OCI-LY3 (cell line): ENCODE results near the gene FRYL.
"Not testable (repeated sequence)": the region's sequence is repeated elsewhere in the genome, so short reads cannot be mapped to it uniquely, and the experiment has no call there.

Experiments used
- H2AFZ ChIP-seq: fragments of 200-600, 300-600 bp; shearing (Covaris generic); 2 replicates; pipeline ENCODE4 v1.6.0; 2014; ENCODE audit warnings: antibody characterized with exemption, low read depth, low read length
- H3K27ac ChIP-seq: fragments of 200-600, 300-600 bp; sonication (generic); 2 replicates; pipeline ENCODE4 v1.5.1; 2014; ENCODE audit warnings: mild to moderate bottlenecking, low read length, moderate library complexity, mixed read lengths
- H3K27me3 ChIP-seq: fragments of 200-600, 300-600 bp; sonication (generic); 2 replicates; pipeline ENCODE4 v1.6.1; 2014; ENCODE audit warnings: low read depth, low read length, mixed read lengths
- H3K36me3 ChIP-seq: fragments of 200-600, 300-600 bp; sonication (generic); replicated peaks from 2 replicates; pipeline ENCODE3; 2014; ENCODE audit warnings: low read depth, low read length, mixed read lengths
- H3K4me1 ChIP-seq: fragments of 300-600, 200-600 bp; sonication (generic); 2 replicates; pipeline ENCODE4 v1.6.1; 2014; ENCODE audit warnings: low read length, mixed read lengths
- H3K4me2 ChIP-seq: fragments of 200-600, 300-600 bp; sonication (generic); 2 replicates; pipeline ENCODE4 v1.6.1; 2014; ENCODE audit warnings: low read length, mixed read lengths
- H3K4me3 ChIP-seq: fragments of 300-600, 200-600 bp; sonication (generic); 2 replicates; pipeline ENCODE4 v1.5.1; 2014; ENCODE audit warnings: antibody characterized with exemption, mild to moderate bottlenecking, low read length, moderate library complexity
- H3K79me2 ChIP-seq: fragments of 300-600, 200-600 bp; shearing (Covaris generic); 2 replicates; pipeline ENCODE4 v1.6.1; 2014; ENCODE audit warnings: mild to moderate bottlenecking, low read length, mixed read lengths
- H3K9ac ChIP-seq: fragments of 300-600, 200-600 bp; shearing (Covaris generic); 2 replicates; pipeline ENCODE4 v1.6.0; 2014; ENCODE audit warnings: mild to moderate bottlenecking, low read length, moderate library complexity
- H3K9me3 ChIP-seq: fragments of 200-600, 300-600 bp; shearing (Covaris generic); 2 replicates; pipeline ENCODE4 v1.6.1; 2014; ENCODE audit warnings: low read length, mixed read lengths; ENCODE audit not compliant: insufficient read depth
- H4K20me1 ChIP-seq: fragments of 200-600, 300-600 bp; sonication (generic); 2 replicates; pipeline ENCODE4 v1.6.1; 2016; ENCODE audit warnings: low read length, mixed read lengths; ENCODE audit not compliant: insufficient read depth
- EZH2phosphoT487 ChIP-seq: fragments of 200-600 bp; shearing (Covaris generic); IDR thresholded peaks from 2 replicates; pipeline ENCODE4 v1.6.1; 2018; ENCODE audit warnings: antibody characterized with exemption, mixed run types, low read depth
- TF ChIP-seq, protein P1 (sequence below): fragments of 200-600, 300-600 bp; sonication (generic); IDR thresholded peaks from 2 replicates; pipeline ENCODE4 v1.5.1; 2014; ENCODE audit warnings: antibody characterized with exemption, low read length, low read depth

The FRYL gene

GRCh38 chr4:48705609-48706008 is 74.5 kb downstream of the FRYL start:
- H3K36me3 ChIP-seq: peaks cover 3% of the 10 kb centered on the region
- 0 out of 2 replicates have a peak, but pooled peaks cover 7% of the 10 kb centered on the region for H4K20me1 ChIP-seq
- H3K27ac ChIP-seq: no peak overlapping the region
- H3K79me2 ChIP-seq: no peaks in the 10 kb centered on the region; the same call in 1 of the 2 replicates
- no peak overlapping the region for H3K9ac ChIP-seq
- H3K4me3 ChIP-seq: no peak overlapping the region
- H2AFZ ChIP-seq: no peak overlapping the region
- H3K4me1 ChIP-seq: no peaks in the 10 kb centered on the region
- no peaks in the 10 kb centered on the region for H3K9me3 ChIP-seq
- H3K27me3 ChIP-seq: no peaks in the 10 kb centered on the region
- TF ChIP-seq, protein P1, sequence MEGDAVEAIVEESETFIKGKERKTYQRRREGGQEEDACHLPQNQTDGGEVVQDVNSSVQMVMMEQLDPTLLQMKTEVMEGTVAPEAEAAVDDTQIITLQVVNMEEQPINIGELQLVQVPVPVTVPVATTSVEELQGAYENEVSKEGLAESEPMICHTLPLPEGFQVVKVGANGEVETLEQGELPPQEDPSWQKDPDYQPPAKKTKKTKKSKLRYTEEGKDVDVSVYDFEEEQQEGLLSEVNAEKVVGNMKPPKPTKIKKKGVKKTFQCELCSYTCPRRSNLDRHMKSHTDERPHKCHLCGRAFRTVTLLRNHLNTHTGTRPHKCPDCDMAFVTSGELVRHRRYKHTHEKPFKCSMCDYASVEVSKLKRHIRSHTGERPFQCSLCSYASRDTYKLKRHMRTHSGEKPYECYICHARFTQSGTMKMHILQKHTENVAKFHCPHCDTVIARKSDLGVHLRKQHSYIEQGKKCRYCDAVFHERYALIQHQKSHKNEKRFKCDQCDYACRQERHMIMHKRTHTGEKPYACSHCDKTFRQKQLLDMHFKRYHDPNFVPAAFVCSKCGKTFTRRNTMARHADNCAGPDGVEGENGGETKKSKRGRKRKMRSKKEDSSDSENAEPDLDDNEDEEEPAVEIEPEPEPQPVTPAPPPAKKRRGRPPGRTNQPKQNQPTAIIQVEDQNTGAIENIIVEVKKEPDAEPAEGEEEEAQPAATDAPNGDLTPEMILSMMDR: no peak
- TF ChIP-seq EZH2phosphoT487: no peak
- no peak overlapping the region for H3K4me2 ChIP-seq

DNA sequence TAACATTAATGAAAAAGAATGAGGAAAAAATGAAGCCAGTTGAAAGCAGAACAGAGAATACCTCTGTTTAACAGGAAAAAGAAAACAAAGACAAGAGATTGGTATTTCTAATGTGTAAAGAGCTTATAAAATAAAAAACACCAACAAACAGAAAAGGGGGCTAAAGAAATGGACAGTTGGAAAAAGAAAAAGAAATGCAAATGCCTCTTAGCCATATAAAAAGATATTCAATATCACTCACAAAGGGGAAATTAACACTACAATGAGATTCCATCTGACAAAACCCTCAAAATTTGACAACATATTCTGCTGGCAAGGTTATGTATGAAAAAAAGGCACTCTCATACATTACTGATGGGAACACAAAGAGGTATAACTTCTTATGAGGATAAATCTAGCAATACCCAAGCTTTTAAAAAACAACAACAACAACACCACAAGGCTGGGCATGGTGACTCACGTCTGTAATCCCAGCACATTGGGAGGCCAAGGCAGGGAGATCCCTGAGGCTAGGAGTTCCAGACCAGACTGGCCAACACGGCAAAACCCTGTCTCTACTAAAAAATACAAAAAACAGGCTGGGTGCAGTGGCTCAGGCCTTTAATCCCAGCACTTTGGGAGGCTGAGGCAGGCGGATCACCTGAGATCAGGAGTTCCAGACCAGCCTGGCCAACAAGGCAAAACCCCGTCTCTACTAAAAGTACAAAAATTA is 75.8 kb downstream of the FRYL start:
- Histone ChIP-seq H3K79me2 (no peaks in the 10 kb centered on the region; the same call in 1 of the 2 replicates), H3K9ac (no peak overlapping the region), H3K4me3 (no peak overlapping the region), H3K4me1 (no peaks in the 10 kb centered on the region), H3K4me2 (no peak overlapping the region), H3K36me3 (peaks cover 2% of the 10 kb centered on the region), H3K27ac (no peak overlapping the region), H3K9me3 (no peaks in the 10 kb centered on the region), H4K20me1 (0 out of 2 replicates have a peak, but pooled peaks cover 7% of the 10 kb centered on the region), H2AFZ (no peak overlapping the region), H3K27me3 (no peaks in the 10 kb centered on the region)
- TF ChIP-seq, protein P1: no peak
- TF ChIP-seq EZH2phosphoT487: no peak

- Histone ChIP-seq H3K27me3 (no peaks in the 10 kb centered on the region), H3K9me3 (no peaks in the 10 kb centered on the region), H3K4me1 (no peaks in the 10 kb centered on the region), H3K9ac (no peak overlapping the region), H4K20me1 (peaks cover 21% of the 10 kb centered on the region), H2AFZ (no peak overlapping the region), H3K36me3 (no peaks in the 10 kb centered on the region), H3K4me2 (no peak overlapping the region), H3K79me2 (peaks cover 12% of the 10 kb centered on the region; the same call in 1 of the 2 replicates), H3K4me3 (no peak overlapping the region), H3K27ac (no peak overlapping the region)
- TF ChIP-seq EZH2phosphoT487: no peak
These were observed 80.6 kb downstream of the FRYL start for GRCh38 chr4:48699475-48699874.

- no peaks in the 10 kb centered on the region for H3K4me1 ChIP-seq
- no peaks in the 10 kb centered on the region for H3K36me3 ChIP-seq
- no peak overlapping the region for H2AFZ ChIP-seq
- H3K4me2 ChIP-seq: no peak overlapping the region
- H4K20me1 ChIP-seq: peaks cover 17% of the 10 kb centered on the region
- H3K27ac ChIP-seq: no peak overlapping the region
- no peak overlapping the region for H3K4me3 ChIP-seq
- no peaks in the 10 kb centered on the region for H3K27me3 ChIP-seq
- no peaks in the 10 kb centered on the region for H3K9me3 ChIP-seq
- no peak for TF ChIP-seq EZH2phosphoT487
- TF ChIP-seq, protein P1: no peak
- H3K79me2 ChIP-seq: peaks cover 16% of the 10 kb centered on the region; the same call in 1 of the 2 replicates
- no peak overlapping the region for H3K9ac ChIP-seq
These were observed 81.8 kb downstream of the FRYL start for GRCh38 chr4:48698029-48698971.

- H3K9ac ChIP-seq, H3K9me3 ChIP-seq, H2AFZ ChIP-seq, H3K4me3 ChIP-seq, H3K4me1 ChIP-seq, H3K27me3 ChIP-seq, H3K4me2 ChIP-seq, H3K27ac ChIP-seq, H3K36me3 ChIP-seq: not testable (repeated sequence)
- H3K79me2 ChIP-seq: peaks cover 16% of the 10 kb centered on the region; the same call in 1 of the 2 replicates
- peaks cover 17% of the 10 kb centered on the region for H4K20me1 ChIP-seq
These were observed 82.6 kb downstream of the FRYL start for GRCh38 chr4:48697516-48697915.
